B cell (primary cell): ENCODE data around the gene SYNE1.

Experiments used
- EZH2 ChIP-seq: IDR thresholded peaks from 2 replicates; pipeline ENCODE4 v1.6.1; 2012; ENCODE audit warnings: borderline replicate concordance, low read depth, mild to moderate bottlenecking, moderate library complexity, low read length; ENCODE audit not compliant: insufficient read depth, poor library complexity, severe bottlenecking
- TF ChIP-seq, protein P1 (sequence below): fragments of 200-600 bp; IDR thresholded peaks from one replicate; pipeline ENCODE4 v1.8.0; 2022; ENCODE audit warnings: antibody characterized with exemption, mild to moderate bottlenecking

DNA sequence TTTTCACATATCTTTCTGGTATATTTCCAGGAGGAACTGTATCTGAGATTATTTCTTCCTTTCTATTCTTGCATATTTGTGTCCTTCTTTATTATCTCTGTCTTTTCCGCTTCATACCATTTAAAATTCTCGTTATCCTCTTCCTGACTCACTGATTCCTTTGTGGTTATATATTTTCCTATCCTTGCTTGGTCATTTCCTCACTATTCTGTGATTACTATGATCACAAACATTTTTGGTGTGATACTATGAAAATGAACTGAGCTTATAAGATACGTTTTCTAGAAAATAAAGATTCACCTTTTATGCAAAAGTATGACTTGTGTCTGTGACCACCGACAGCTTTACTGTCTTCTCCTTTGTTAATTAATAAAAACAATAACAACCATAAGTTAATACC, 34.0 kb upstream of the SYNE1 start:
- TF ChIP-seq EZH2 = no peak
- TF ChIP-seq, protein P1, sequence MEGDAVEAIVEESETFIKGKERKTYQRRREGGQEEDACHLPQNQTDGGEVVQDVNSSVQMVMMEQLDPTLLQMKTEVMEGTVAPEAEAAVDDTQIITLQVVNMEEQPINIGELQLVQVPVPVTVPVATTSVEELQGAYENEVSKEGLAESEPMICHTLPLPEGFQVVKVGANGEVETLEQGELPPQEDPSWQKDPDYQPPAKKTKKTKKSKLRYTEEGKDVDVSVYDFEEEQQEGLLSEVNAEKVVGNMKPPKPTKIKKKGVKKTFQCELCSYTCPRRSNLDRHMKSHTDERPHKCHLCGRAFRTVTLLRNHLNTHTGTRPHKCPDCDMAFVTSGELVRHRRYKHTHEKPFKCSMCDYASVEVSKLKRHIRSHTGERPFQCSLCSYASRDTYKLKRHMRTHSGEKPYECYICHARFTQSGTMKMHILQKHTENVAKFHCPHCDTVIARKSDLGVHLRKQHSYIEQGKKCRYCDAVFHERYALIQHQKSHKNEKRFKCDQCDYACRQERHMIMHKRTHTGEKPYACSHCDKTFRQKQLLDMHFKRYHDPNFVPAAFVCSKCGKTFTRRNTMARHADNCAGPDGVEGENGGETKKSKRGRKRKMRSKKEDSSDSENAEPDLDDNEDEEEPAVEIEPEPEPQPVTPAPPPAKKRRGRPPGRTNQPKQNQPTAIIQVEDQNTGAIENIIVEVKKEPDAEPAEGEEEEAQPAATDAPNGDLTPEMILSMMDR = no peak
